ENCODE results near the gene P2RX3.

The P2RX3 gene

DNA sequence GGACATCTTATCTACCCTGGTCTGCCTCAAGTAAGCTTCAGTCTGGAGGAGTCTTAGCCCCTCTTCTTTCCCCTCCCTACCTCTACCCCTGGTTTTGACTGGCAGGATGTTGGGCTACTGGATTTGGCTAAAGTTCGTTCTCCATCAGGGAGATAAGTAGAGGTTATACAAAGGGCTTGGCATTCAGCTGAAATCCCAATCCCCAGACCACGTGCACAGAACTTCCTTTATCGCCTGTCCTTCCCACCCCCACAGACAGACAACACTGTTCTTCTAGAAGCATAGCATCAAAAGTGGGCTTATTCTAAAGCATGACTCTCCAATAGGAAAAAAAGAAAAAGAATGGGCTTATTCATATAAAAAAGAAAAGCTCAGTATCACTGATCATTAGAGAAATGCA, 35.0 kb downstream of the P2RX3 start:
- DNase-seq (ENCODE audit: low spot score), result no peak

DNA sequence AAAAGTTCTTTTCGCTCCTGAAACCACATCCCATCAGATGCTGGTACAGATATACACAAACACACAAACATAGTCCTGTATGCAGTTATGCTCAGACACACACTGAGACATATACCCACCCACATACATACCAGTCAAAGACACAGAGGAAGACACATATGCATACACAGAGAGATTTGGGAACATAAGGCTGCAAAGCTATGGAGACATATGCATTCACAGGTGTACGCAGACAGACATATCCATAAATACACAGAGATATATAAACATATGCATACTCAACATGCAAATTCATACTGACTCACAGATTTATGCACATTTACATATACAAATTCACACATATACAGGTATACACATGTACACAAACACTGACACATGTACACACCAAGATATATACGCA, 36.8 kb downstream of the P2RX3 start:
- no peak for DNase-seq (ENCODE audit: low spot score)

DNA sequence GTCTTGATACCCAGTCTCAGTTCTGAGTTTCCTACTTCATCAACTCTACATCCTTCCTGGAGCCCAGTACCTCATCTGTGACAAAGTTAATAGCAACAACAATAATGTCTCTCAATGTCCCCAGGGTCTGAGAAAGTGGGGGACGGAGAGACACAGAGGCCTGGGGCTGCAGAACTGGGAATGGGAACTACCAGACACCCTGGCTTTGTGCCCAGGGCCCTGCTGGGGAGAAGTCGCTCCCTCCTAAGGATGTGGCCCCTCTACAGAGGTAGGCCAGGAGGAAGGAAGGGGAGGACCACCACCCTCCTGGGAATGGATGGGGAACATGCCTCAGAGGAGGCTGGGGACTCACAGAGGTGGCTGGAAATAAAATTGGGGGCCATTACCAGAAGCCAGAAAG, 37.3 kb downstream of the P2RX3 start:
- DNase-seq (ENCODE audit: low spot score), result no peak

DNA sequence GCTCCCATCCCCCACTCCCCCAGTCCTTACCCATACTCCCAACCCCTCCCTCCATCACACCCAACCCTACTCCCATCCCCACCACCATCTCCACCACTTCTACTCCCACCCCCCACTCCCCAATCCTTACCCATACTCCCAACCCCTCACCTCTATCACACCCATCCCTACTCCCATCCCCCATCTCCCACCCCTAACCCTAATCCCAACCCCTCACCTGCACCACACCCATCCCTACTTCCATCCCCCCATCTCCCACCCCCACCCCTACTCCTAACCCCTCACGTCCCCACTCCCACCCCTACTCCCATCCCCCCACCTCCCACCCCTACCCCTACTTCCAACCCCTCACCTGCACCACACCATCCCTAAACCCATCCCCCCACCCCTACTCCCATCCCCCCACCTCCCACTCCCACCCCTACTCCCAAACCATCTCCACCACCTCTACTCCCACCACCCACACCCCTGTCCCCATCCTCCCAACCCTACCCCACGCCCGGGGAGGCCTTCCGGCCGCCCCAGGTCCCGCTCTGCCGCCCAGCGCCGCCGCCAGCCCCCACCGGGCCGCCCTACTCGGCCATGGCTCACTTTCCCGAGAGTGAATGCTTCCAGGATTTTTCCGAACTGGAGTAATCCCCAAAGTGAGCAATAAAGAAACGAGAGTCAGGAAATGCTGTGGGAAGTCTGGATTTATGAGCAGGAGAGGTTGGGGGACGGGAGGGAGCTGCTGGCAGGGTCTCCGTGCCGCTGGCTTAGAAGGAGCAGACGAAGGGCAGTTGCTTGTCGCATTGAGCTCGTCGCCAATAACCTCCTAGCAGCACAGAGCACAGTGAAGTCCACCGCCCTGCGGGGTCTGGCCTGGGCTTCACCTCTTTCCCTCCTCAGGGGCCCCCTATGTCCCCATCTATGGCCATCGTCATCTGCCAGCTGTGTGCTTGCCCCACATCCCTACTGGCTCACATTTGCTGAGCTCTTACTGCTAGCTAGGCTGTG, 38.2 kb downstream of the P2RX3 start:
- no peak for DNase-seq (ENCODE audit: low spot score)

DNA sequence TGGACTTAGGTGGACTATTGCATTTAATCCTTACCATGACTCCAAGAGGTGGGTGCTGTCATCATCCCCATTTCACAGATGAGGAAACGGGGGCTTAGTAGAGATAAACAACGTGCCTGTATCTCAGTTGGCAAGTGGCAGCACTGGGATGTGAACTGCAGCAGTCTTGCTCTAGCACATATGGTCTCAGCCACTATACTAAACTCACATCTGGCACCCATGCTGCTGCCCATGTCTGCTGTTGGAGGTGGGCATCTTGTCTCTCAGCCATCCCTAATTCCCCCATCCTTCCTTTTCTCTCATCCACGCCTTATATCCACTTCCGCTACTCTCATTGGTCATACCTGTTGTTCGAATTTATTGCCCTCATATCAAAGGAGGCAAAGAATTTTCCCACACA, 39.0 kb downstream of the P2RX3 start:
- DNase-seq (ENCODE audit: low spot score), result no peak

DNA sequence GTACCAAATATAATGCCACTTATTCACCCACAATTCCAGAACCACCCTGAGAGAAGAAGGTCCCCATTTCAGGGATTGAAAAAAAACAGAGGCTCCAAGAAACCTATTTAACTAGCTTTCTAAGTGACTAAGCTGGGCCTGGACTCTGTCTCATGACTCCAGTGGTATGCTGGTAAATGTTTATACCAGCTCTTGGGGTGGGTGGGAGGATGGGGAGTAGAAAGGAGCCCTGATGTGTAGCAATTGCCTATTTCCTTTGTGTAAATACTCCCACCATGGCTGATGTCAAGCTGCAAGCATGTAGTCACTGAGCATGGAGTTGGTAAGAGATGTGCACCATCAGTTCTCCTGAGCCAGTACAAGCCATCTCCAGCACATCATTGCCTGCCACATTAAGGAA, 40.0 kb downstream of the P2RX3 start:
- DNase-seq (ENCODE audit: low spot score), result no peak

DNA sequence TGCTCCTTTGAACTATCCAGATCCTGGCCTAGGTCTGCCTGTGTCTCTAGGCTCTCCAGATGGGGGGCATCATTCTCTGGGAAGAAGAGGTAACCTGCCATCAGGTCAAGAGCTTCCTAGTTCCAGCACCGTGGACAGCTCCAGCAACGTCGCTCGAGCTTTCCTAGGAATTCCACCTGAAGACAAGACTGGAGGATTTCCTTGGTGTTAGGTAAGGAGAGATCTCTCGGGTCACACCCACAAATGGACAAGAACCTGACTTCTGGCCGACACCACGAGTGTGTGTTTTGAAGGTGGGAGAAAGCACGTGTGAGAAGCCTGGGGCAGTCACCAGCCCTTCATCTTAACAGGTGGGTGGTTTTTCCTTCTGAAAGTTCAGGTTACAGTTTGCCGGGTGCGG, 41.6 kb downstream of the P2RX3 start:
- DNase-seq (ENCODE audit: low spot score), result no peak

DNA sequence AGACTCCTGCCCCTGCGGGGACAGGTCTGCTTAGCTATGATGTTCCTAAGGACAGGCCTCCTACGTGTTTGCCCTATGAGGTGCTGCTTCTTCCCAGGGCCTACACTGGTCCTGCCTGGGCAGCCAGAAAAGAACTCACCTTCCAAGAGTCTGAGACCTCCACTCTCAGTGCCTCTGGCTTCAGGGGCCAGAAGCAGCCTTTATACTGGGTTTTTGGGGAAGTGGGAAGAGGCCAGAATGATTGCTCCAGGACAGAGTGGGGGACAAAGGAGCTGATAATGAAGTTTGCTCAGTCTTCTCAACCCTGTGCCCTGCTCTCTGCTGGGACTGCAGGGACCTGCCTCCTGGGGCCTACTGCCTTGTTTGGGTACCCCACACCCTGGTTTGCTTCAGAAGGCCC, 42.8 kb downstream of the P2RX3 start, which contains the start of gene PRG3:
Gene PRG3, minus strand, starts transcription at position 176 of the 400 bp plus-strand sequence. CDS start 442 bp downstream, outside the sequence.
- no peak for DNase-seq (ENCODE audit: low spot score)

DNA sequence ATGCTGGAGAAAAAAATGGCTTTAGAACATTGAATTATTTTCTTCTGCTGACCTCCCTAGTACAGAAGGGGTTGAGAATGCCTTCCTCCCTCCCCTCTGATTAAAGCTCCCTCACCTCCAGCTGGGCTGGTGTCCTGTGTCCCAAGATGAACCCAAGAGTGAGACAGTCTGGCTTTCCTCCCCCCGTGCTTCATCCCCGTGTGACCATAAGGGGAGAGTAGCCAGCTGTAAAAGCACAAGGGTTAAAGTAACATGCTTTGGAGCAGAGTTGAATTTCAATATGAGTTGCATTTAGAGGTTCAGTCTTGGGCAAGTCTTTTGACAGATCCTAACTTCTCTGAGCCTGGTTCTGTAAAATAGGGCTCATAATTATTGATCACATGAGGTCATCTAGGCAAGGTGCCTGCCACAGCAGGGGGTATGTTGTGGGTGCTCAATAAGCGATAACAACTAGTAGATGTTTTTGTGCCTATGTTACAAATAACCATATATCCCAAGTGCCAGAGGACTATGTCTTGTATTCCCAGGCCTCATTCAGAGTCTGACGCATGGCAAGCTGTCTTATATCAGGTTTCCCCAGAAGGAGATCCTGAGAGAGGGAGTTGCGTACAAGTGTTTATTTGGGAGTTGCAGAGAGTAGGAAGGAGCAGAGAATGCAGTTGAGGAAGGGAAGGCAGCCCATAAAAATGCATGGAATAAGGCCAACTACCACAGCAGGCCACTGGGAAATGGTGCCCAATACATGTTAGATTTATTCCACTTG, 48.2 kb downstream of the P2RX3 start:
- DNase-seq (ENCODE audit: low spot score), result no peak

DNA sequence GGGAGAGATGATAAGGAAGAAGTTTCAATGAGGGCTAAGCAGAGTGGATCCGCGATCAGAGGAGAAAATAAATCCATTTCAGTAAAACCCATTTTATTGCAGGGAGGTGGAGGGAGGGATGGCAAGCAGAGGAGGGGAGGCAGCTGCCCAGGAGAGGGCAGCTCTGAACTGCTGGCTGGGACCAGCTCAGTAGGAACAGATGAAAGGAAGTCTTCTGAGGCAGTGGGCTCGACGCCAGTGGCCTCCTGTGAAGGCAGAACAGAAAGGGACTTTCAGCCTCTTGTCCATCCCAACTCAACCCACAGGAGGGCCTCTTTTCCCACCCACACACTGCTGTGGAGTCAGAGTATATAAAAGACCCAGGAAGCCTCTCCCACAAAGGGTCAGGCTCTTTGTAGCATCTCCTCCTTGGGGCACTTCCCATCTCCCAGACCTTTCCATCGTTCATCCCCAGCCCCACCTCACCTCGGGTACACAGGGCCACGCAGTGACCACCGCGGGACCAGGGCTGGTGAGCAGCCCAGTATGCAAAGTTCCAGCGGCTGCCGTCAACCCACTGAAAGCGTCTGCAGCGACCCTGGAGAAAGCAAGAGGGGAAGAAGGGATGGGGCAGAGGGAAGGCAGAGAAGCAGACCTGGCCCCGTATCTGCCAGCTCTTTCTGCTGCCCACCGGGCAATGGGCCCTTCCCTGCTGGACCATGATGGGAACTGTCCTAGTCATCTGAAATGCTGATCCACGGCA, 49.3 kb downstream of the P2RX3 start:
- DNase-seq (ENCODE audit: low spot score), result no peak

DNA sequence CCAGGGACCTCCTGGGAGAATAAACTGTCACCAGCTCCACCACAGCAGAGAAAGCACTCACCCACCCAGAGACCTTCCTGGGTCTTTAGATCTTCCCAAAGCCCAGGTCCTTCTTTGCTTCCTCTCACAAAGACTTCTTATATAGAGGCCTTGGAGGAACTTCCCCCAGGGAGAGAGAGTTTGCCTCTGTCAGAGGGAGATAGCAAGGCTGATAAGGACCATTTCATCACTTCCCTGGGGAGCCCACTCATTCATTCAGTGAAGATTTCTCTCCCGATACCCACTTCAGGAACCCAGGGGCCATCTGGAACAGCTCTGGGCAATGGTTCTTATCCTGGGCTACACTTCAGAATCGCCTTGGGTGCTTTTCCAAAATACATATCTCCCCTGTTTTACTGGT, 52.4 kb downstream of the P2RX3 start, which contains the start of gene PRG2:
Gene PRG2, minus strand, starts transcription at position 116 of the 400 bp plus-strand sequence. CDS start 706 bp downstream, outside the sequence.
- DNase-seq (ENCODE audit: low spot score), result no peak

DNA sequence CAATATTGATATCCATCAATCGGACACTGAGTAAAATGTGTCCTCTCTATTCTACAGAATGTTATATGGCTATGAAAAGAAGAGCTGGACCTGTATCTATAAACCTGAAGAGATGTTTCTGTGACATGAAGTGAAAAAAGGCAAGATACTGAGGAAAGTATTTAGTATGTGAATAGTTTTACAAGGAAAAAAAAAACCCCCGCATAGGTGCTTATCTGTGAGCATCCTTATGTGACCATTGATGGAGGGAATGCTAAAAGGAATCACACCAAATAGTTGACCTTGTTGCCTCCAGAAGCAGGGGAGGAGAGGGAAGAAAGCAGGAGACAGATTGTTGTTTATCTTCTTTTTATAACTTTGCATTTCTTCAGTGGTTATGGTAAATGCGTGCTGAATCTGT, 53.0 kb downstream of the P2RX3 start:
- DNase-seq (ENCODE audit: low spot score), result no peak

DNA sequence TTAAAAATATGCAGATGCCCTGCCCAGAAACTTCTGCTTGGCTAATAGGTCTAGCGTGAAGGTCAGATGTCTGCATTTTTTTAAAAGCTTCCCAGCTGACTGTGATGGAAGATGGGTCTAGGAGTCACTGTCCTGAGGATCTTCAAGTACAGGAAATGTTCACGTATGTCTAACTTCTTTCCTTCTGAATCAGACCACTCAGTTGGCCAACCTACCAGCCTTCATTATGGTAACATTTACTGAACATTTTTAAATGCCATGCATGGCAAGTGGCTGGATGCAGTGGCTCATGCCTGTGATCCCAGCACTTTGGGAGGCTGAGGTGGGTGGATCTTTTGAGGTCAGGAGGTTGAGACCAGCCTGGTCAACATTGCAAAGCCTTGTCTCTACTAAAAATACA, 53.4 kb downstream of the P2RX3 start:
- DNase-seq (ENCODE audit: low spot score), result no peak

DNA sequence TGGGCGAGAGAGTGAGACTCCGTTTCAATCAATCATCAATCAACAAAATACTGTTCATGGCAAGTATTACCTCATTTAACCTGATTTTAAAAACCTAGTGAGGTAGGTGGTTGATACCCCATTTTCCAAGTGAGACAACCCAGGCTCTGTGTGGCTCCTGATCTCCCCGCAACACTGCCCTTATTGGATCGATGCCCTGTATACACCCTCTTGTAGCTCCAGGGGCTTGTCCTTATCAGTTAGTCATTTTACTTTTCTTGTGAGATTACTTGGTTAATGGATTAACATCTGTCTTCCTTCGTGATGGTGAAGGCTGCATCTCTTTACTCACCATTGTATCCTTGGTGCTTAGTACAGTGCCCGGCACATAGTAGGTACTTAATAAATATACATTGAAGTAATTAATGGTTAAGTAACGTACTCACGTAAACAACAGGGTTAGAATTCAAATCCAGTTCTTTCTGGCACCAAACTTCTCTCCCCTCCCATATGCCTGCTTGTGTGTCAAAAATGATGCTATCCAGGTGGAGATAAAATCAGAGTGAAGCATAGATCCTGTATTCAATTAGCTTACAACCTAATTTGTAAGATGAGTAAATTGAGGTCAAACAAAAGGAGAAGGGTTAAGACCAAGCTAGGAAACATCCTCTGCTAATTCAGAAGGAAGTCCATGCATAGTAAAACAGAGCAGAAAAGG, 54.1 kb downstream of the P2RX3 start:
- DNase-seq (ENCODE audit: low spot score), result no peak

DNA sequence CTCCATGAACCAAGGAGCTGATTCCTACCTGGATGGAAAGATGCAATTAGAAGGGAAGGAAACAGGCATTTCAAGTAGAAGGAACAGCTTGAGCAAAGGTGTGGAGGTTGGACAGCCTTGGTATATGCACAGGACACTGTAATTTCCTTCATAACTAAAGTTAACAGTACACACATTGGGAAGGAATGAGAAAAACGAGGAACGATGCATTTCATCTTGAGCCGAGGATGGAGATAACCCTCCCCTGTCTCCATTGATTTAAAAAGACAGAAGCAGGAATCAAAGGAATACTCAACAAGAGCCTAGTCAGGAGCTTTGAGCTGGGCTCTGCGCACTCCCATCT, 54.6 kb downstream of the P2RX3 start:
- no peak for DNase-seq (ENCODE audit: low spot score)

DNA sequence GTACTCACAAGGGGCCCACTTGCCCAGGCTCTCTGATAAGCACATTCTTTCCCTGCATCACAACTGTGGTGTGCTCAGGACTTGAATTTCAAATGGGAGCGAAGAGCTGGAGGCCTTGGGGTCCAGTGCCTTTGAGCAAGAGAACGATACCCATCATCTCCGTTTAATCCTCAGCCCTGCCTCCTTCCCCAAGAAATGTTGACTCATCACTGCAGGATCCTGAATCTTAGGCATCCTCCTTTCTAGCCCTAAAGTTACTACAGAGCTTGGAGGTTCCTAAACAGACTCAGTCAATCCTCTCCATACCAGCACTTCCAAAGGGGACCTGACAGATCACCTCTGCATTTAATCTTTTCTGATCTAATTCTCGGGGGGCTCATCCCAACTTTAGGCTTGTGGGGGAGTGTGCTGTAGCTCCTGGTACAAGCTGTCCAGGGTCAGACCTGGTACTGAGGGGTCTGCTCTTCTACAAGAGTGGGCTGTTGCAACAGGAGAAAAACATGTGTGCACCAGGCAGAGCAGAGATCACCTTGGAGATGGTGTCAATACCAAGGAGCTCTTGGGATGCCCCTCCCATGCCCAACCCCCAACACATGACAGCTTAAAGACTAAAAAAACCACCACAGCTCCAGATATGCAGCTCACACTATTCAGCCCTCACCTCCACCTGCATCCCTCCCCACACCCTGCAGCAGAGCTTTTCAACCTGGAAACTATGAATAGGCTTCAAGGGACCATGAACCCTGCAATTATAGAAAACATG, 56.2 kb downstream of the P2RX3 start:
- DNase-seq (ENCODE audit: low spot score), result no peak

DNA sequence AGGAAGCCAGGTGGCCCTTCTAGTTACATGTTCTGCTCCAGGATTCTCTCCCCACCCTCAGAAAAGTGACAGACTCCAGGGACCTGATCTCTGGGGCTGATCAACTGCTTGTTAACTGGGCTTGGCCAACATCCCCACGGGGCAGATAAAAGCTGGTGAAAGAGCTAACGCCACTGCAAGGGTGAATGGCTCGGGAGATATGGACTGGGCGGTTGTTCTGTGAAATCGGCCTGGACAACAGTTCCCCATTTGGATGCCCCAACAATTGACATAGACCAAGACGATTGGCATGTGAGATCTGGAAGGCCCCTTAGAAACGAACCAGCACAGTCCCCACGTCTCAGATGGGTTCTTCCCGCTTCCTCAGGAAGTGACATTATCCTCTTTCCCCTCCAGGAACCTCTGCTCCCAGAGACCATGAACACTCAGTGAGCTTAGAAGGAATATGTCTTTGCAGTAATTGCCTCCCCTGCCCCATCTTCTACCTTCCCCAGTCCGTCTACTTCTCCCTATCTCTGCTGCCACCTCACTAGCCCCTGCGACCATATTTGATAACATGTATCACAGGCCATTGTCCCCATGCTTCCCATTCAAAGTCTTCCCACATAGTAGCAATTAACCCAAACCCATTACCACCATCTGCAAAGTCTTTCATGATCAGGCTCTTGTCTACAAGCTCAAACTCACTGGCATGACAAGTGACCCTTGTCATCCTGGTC, 57.9 kb downstream of the P2RX3 start:
- no peak for DNase-seq (ENCODE audit: low spot score)

DNA sequence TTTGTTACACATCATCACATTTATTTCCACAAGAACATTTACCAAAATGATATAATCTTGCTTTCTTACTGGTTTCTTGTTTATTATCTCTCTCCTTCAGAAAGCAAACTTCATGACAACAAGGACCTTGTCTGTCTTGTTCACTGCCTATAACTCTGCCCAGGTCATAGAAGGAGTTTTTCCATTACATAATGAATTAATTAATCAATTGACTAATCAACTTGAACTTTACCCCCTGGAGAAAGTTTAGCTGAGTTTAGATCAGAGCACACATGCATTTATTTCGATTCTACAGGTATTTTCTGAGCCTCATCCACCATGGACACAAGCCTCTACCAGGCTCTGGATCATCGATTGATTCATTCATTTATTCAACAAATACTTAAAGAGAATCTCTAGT, 58.6 kb downstream of the P2RX3 start:
- no peak for DNase-seq (ENCODE audit: low spot score)

DNA sequence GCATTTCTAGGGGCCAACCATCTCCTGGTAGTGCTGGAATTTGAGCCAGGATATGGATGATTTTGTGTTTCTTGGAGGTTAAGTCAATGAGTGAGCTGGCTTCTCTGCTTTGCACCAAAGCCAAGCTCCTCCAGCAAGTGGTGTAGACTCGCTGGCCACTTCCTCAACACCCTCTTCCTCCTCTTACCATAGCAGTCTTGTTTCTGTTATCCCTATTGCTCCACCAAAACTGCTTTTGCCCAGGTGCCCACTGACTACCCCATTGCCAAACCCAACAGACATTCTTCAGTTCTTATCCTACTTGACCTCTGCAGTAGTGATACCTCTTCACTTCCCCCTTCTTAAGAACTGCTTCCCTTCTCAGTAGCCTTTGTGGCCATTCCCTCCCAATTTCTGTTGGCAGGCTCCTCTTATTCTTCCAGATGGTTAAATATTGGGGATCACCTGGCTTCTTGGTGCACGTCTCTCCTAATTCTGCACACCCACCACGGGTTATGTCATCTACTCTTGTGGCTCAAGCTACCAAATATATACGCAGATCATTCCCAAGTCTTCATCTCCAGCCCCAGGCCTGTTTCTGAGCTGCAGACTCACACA, 59.3 kb downstream of the P2RX3 start:
- no peak for DNase-seq (ENCODE audit: low spot score)

DNA sequence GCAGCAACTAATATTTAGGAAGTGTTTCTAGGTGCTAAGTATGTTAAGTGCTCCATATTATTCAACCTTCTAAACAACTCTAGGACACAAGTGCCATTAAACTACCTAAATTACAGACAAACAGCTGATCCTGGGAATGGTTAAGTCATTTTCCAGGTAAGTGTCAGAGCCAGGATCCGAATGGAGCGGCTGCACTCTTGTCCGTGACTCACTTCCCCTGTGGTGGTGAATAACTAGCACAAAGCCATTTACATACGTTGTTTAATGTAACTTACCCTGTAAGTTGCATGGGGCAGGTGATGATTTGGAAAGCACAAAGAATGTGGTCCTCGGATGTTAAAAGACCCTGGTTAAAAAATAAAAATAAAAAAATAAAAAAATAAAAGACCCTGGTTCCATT, 61.1 kb downstream of the P2RX3 start:
- DNase-seq (ENCODE audit: low spot score), result no peak

Data from D341Med (cell line).